ENCODE measurements around the gene CLDN15. TPM values are rescaled to one million over a fixed set of nuclear protein-coding genes. Genes with fewer than 3 reads are reported as not detected.

The CLDN15 gene
- polyA plus RNA-seq, 1 experiment, result 3.7 TPM

- H3K27me3 ChIP-seq (ENCODE audit: control insufficient read depth, insufficient read depth, low read length), result peaks cover 6% of the 10 kb centered on the region
- no peaks in the 10 kb centered on the region for H3K36me3 ChIP-seq (ENCODE audit: control insufficient read depth, insufficient read depth, low read length)
- no peak overlapping the region for H3K4me3 ChIP-seq (ENCODE audit: low read depth, low read length)
- no peak for TF ChIP-seq CTCF (IDR thresholded peaks at IDR 0.05; ENCODE audit: insufficient read depth, low read depth, low read length)
- POLR2A ChIA-PET, result no interaction called here
- DNase-seq (ENCODE audit: low read depth), result no peak
- CTCF ChIA-PET, result interaction anchor here (0.6 to 10.8 kb wide), 5 partner anchors 13 to 134 kb away, joined by 3 to 97 read pairs (median 3); no protein-coding TSS in a partner anchor
Measured at GRCh38 chr7:101278461-101279292, 41.1 kb upstream of the CLDN15 start.

GRCh38 chr7:101277155-101277554 is 39.6 kb upstream of the CLDN15 start:
- CTCF ChIA-PET, result interaction anchor here (10.8 kb wide), 1 partner anchor 133 kb away, joined by 97 read pairs; no protein-coding TSS in a partner anchor
- H3K36me3 ChIP-seq (ENCODE audit: control insufficient read depth, insufficient read depth, low read length), result no peaks in the 10 kb centered on the region
- no peak for TF ChIP-seq CTCF (IDR thresholded peaks at IDR 0.05; ENCODE audit: insufficient read depth, low read depth, low read length)
- POLR2A ChIA-PET, result no interaction called here
- no peak for DNase-seq (ENCODE audit: low read depth)
- H3K27me3 ChIP-seq (ENCODE audit: control insufficient read depth, insufficient read depth, low read length), result peaks cover 9% of the 10 kb centered on the region
- no peak overlapping the region for H3K4me3 ChIP-seq (ENCODE audit: low read depth, low read length)

- peaks cover 6% of the 10 kb centered on the region; the same call in 1 of the 2 replicates for H3K27me3 ChIP-seq (ENCODE audit: control insufficient read depth, insufficient read depth, low read length)
- ChIA-PET CTCF (interaction anchor here (1.2 to 2.3 kb wide), 2 partner anchors 10 to 29 kb away, joined by 3 to 12 read pairs; no protein-coding TSS in a partner anchor), POLR2A (no interaction called here)
- H3K4me3 ChIP-seq (ENCODE audit: low read depth, low read length), result no peak overlapping the region
- no peaks in the 10 kb centered on the region for H3K36me3 ChIP-seq (ENCODE audit: control insufficient read depth, insufficient read depth, low read length)
- DNase-seq (ENCODE audit: low read depth), result no peak
- no peak for TF ChIP-seq CTCF (IDR thresholded peaks at IDR 0.05; ENCODE audit: insufficient read depth, low read depth, low read length)
Measured at GRCh38 chr7:101273206-101273605, 35.6 kb upstream of the CLDN15 start.

- ChIA-PET CTCF (interaction anchor here (1.1 kb wide), 1 partner anchor 12 kb away, joined by 3 read pairs; no protein-coding TSS in a partner anchor), POLR2A (no interaction called here)
- Histone ChIP-seq H3K36me3 (ENCODE audit: control insufficient read depth, insufficient read depth, low read length) (no peaks in the 10 kb centered on the region), H3K27me3 (ENCODE audit: control insufficient read depth, insufficient read depth, low read length) (peaks cover 3% of the 10 kb centered on the region; the same call in 1 of the 2 replicates), H3K4me3 (ENCODE audit: low read depth, low read length) (no peak overlapping the region)
- DNase-seq (ENCODE audit: low read depth), result no peak
- TF ChIP-seq CTCF (IDR thresholded peaks at IDR 0.05; ENCODE audit: insufficient read depth, low read depth, low read length), result no peak
Measured at GRCh38 chr7:101271021-101271420, 33.4 kb upstream of the CLDN15 start.

GRCh38 chr7:101269664-101270063 is 32.1 kb upstream of the CLDN15 start:
- Histone ChIP-seq H3K27me3 (ENCODE audit: control insufficient read depth, insufficient read depth, low read length) (peaks cover 3% of the 10 kb centered on the region; the same call in 1 of the 2 replicates), H3K36me3 (ENCODE audit: control insufficient read depth, insufficient read depth, low read length) (no peaks in the 10 kb centered on the region), H3K4me3 (ENCODE audit: low read depth, low read length) (no peak overlapping the region)
- no peak for DNase-seq (ENCODE audit: low read depth)
- TF ChIP-seq CTCF (IDR thresholded peaks at IDR 0.05; ENCODE audit: insufficient read depth, low read depth, low read length), result no peak
- ChIA-PET CTCF (interaction anchor here (1.1 kb wide), 1 partner anchor 13 kb away, joined by 3 read pairs; no protein-coding TSS in a partner anchor), POLR2A (no interaction called here)
